Uterus (tissue), 4 donors: ENCODE measurements around the gene CIBAR2. TPM values are rescaled to one million over a fixed set of nuclear protein-coding genes. Genes with fewer than 3 reads are reported as not detected.

Source experiments
- DNase-seq, 2 donors: peaks; one replicate each; pipeline ENCODE4 v3.0.0-alpha.2; 2019 to 2020
- H3K27ac ChIP-seq, 2 donors: fragments of 200-600 bp; sonication (generic); 1 replicate in 1 of 2; 2 replicates in 1 of 2; pipeline ENCODE4 v1.5.1; 2016 to 2018
- H3K27me3 ChIP-seq, 2 donors: fragments of 200-600 bp; sonication (generic); one replicate each; pipeline ENCODE4 v1.5.1; 2018 to 2019; ENCODE audit warnings: control low read depth in 1 of 2
- H3K36me3 ChIP-seq, 2 donors: fragments of 200-600 bp; sonication (generic); one replicate each; pipeline ENCODE4 v1.5.1; 2019; ENCODE audit warnings: control low read depth in 1 of 2
- H3K4me1 ChIP-seq, 2 donors: fragments of 200-600 bp; sonication (generic); one replicate each; pipeline ENCODE4 v1.5.1; 2018 to 2019; ENCODE audit warnings: control low read depth in 1 of 2
- H3K4me3 ChIP-seq, 2 donors: fragments of 200-600 bp; sonication (generic); 1 replicate in 1 of 2; 2 replicates in 1 of 2; pipeline ENCODE4 v1.5.1; 2018 to 2019; ENCODE audit warnings: mild to moderate bottlenecking in 1 of 2
- H3K9me3 ChIP-seq, 2 donors: fragments of 200-600 bp; sonication (generic); one replicate each; pipeline ENCODE4 v1.5.1; 2019; ENCODE audit warnings: control low read depth in 1 of 2
- POLR2A ChIP-seq, 2 donors: fragments of 450-650 bp; IDR thresholded peaks; one replicate each; pipeline ENCODE4 v1.6.1; 2016; ENCODE audit warnings: antibody characterized with exemption in 2 of 2, mild to moderate bottlenecking in 1 of 2, moderate library complexity in 1 of 2
- intact Hi-C: fragments of 100-400 bp; cut with DNase I; formaldehyde crosslinking; loops from one replicate; pipeline ENCODE4 v1.15.1; 2023; ENCODE audit warnings: low total_unique reads
- total RNA-seq, 4 donors: library from RNA; depleted of rRNA in 3 of 4; stranded (reverse); fragments of >200 nt in 3 of 4; gene quantifications; one replicate each; pipeline versions ENCODE4 v1.1.0 to v1.2.4, GENCODE V29; 2014 to 2023
- TF ChIP-seq, protein P1 (sequence below), 4 experiments: fragments of 200-600 bp in 2 of 4; fragments of 450-650 bp in 2 of 4; sonication (generic) in 2 of 4; IDR thresholded peaks; one replicate each; pipeline ENCODE4 v1.5.1; 2016 to 2019; ENCODE audit warnings: antibody characterized with exemption in 4 of 4, mild to moderate bottlenecking in 2 of 4, moderate library complexity in 1 of 4
- donor health status: DM: yes; HTN: yes; CAD: no.

CIBAR2 gene
- total RNA-seq, 4 donors from 2014 or later: 2.4 TPM; not detected in 3

DNA sequence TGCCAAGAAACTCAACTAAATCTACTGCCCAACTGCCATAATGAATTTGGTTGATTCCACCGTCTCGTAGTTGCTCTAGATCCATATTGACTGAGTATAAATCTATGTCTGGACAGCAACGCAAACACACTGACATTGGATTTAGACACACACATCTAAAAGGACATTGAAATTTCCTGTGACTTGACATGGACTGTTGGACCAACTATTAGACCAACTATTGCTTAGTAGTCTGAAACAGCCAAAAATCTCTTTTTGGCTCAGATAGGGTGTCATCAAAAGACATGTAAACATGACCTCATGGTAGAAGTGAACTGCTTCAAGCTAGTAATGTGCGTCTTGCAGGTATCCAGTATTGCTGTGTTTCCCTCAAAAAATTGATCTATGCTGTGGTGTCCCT is 53.4 kb downstream of the CIBAR2 start:
- Histone ChIP-seq H3K4me1 (peaks cover 0 to 6% of the 10 kb centered on the region in 2 donors), H3K27me3 (no peaks in the 10 kb centered on the region), H3K36me3 (no peaks in the 10 kb centered on the region), H3K9me3 (no peaks in the 10 kb centered on the region), H3K4me3 (no peak overlapping the region), H3K27ac (no peak overlapping the region)
- no peak for DNase-seq
- TF ChIP-seq, protein P1, sequence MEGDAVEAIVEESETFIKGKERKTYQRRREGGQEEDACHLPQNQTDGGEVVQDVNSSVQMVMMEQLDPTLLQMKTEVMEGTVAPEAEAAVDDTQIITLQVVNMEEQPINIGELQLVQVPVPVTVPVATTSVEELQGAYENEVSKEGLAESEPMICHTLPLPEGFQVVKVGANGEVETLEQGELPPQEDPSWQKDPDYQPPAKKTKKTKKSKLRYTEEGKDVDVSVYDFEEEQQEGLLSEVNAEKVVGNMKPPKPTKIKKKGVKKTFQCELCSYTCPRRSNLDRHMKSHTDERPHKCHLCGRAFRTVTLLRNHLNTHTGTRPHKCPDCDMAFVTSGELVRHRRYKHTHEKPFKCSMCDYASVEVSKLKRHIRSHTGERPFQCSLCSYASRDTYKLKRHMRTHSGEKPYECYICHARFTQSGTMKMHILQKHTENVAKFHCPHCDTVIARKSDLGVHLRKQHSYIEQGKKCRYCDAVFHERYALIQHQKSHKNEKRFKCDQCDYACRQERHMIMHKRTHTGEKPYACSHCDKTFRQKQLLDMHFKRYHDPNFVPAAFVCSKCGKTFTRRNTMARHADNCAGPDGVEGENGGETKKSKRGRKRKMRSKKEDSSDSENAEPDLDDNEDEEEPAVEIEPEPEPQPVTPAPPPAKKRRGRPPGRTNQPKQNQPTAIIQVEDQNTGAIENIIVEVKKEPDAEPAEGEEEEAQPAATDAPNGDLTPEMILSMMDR (IDR thresholded peaks at IDR 0.05): no peak
- TF ChIP-seq POLR2A (IDR thresholded peaks at IDR 0.05): no peak
- intact Hi-C loops: no loop called here

DNA sequence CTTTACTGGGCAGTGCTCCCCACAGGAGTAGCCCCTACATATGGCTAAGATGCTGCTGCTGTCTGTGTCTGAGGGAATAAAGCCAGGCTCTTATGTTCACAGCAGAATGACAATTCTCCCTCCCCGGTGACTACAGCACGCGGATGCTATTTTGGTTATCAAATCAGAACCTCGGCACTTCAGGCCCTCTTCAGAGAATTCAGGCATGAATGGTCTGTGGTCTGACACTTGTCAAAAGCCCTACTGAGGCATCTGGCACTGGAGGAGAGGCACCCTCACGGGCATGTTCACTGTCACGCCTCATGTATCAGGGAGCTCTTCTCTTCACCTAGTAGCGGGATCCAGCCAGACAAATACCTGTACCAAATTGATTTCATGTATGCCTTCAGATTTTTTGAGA is 54.3 kb downstream of the CIBAR2 start:
- H3K27ac ChIP-seq: no peak overlapping the region
- no peaks in the 10 kb centered on the region for H3K36me3 ChIP-seq
- no peak for DNase-seq
- H3K4me1 ChIP-seq: peaks cover 0 to 6% of the 10 kb centered on the region in 2 donors
- TF ChIP-seq, protein P1 (IDR thresholded peaks at IDR 0.05): no peak
- TF ChIP-seq POLR2A (IDR thresholded peaks at IDR 0.05): no peak
- no peak overlapping the region for H3K4me3 ChIP-seq
- no peaks in the 10 kb centered on the region for H3K9me3 ChIP-seq
- no peaks in the 10 kb centered on the region for H3K27me3 ChIP-seq
- intact Hi-C loops: no loop called here

GRCh38 chr16:85057212-85057889 is 54.9 kb downstream of the CIBAR2 start:
- Histone ChIP-seq H3K9me3 (no peaks in the 10 kb centered on the region), H3K4me3 (no peak overlapping the region), H3K27ac (no peak overlapping the region)

DNA sequence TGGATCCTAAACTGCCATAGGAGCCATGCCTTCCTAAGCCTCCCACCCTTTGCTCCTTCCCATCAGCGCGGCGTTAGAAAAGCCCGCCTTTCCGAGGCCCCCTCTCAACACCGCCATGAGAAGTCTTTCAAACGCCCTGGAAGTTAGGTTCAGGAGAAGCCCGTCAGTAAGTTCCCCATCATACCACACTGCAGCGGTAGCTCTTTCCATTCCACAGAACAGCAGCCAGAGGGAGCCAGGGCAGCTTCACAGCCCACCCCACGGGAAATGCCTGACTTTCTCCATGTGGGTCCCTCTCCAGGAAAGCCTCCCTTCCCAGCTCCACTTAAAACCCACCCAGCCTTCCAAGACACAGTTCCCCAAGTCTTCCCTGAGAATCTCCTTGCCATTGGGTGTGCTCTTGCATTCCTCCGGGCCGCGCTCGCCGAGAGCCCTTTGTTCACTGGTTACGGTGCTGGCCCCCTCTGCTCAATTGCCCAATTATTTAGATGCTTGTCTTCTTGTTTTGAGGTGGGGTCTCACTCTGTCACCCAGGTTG is 56.0 kb downstream of the CIBAR2 start:
- H3K9me3 ChIP-seq: no peaks in the 10 kb centered on the region
- no peaks in the 10 kb centered on the region for H3K36me3 ChIP-seq
- peak; percentile 28 to 43 for DNase-seq
- H3K4me1 ChIP-seq: peaks cover 0 to 6% of the 10 kb centered on the region in 2 donors
- no peak overlapping the region for H3K4me3 ChIP-seq
- TF ChIP-seq, protein P1 (IDR thresholded peaks at IDR 0.05): peak in 2 of 4 experiments; percentile 27 to 46
- TF ChIP-seq POLR2A (IDR thresholded peaks at IDR 0.05): no peak
- intact Hi-C loops: no loop called here
- H3K27me3 ChIP-seq: no peaks in the 10 kb centered on the region
- H3K27ac ChIP-seq: peak overlapping the region; percentile 67 to 87

More at GRCh38 chr16:85057212-85057889, 54.9 kb downstream of the CIBAR2 start:
- Histone ChIP-seq H3K27me3 (no peaks in the 10 kb centered on the region), H3K4me1 (peaks cover 0 to 6% of the 10 kb centered on the region in 2 donors), H3K36me3 (no peaks in the 10 kb centered on the region)
- intact Hi-C loops: no loop called here
- no peak for DNase-seq
- TF ChIP-seq, protein P1 (IDR thresholded peaks at IDR 0.05): no peak
- TF ChIP-seq POLR2A (IDR thresholded peaks at IDR 0.05): no peak

DNA sequence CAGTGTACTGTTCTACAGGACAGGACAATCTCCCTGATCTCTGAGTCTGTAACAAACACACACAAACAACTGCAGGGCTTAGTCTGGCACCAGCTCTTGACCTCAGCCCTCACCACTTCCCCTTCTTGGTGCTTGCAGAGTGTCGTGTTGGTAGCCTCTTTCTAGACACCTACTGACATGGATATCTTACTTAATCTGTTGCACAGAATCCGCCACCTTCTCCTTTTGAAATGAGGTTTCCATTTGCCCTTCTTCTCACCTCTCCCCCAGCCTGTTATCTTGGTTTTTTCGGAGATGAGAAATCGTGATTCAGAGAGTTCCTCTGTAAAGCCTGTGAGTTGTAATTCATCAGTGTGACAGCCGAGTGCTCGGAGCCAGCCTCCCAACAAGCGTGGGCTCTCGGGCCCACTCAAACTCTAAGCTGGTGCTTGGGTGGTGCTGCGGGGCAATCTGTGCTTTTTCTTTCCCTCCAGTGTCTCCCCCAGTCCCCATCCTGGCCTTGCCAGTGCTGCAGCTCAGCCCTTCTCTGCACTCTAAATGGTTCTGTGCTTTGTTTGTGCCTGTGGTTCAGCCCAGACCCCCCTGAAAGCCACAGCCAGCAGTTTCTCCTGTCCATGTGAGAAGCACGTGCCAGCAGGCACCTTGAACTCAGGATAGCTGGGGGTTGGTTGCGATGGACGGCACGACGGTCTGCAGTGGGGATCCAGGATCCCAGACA is 56.6 kb downstream of the CIBAR2 start:
- Histone ChIP-seq H3K36me3 (no peaks in the 10 kb centered on the region), H3K4me1 (peaks cover 0 to 6% of the 10 kb centered on the region in 2 donors), H3K27me3 (no peaks in the 10 kb centered on the region), H3K27ac (peak overlapping the region; percentile 67 to 87), H3K4me3 (peak overlapping the region; percentile 1 to 9), H3K9me3 (no peaks in the 10 kb centered on the region)
- no peak for TF ChIP-seq POLR2A (IDR thresholded peaks at IDR 0.05)
- peak; percentile 37 to 45 for DNase-seq
- intact Hi-C loops: no loop called here
